ENCODE results near the gene CLECL1. TPM values are rescaled to one million over a fixed set of nuclear protein-coding genes. Genes with fewer than 3 reads are reported as not detected.

CLECL1 gene
- total and polyA plus RNA-seq, 2 of the 13 experiments (the other 11 are each of a cell fraction or from before 2014, with no cell fraction given): not detected

DNA sequence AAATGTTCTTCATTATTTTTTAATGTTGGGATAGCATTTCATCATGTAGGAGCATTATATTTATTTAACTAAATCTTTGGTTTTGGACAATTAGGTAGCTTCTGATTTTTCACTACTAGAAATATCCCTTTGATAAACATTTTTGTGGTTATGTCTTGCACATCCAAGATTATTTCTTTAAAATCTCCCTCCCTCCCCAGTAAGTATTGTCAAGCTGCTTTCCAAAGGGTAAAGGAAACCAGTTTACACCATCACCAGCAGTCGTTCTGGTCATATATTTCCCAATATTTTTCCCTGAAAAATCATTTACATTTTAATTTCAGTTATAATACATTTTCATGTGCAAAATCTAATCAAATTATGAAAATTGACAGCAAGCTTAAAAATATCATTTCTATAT is 16.7 kb upstream of the CLECL1 start (continued):
- no peak for TF ChIP-seq PRPF4 (IDR thresholded peaks at IDR 0.05; ENCODE audit: low read depth, low read length, poor library complexity, severe bottlenecking)
- TF ChIP-seq ISX (CRISPR knock-in tag; conservative IDR thresholded peaks at IDR 0.05): no peak
- TF ChIP-seq CBX2 (IDR thresholded peaks at IDR 0.05; ENCODE audit: low read depth, low read length): no peak
- TF ChIP-seq CBX2 (CRISPR knock-in tag; IDR thresholded peaks at IDR 0.05; ENCODE audit: low read depth): no peak
- no peak for TF ChIP-seq GPN1 (CRISPR knock-in tag; IDR thresholded peaks at IDR 0.05; ENCODE audit: borderline replicate concordance)
- TF ChIP-seq, protein P1, sequence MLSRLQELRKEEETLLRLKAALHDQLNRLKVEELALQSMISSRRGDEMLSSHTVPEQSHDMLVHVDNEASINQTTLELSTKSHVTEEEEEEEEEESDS (CRISPR knock-in tag; IDR thresholded peaks at IDR 0.05; ENCODE audit: borderline replicate concordance): no peak
- TF ChIP-seq ZC3H4 (CRISPR knock-in tag; IDR thresholded peaks at IDR 0.05; ENCODE audit: borderline replicate concordance): no peak
- TF ChIP-seq AKAP8 (CRISPR knock-in tag; IDR thresholded peaks at IDR 0.05): no peak
- TF ChIP-seq MED8 (CRISPR knock-in tag; IDR thresholded peaks at IDR 0.05; ENCODE audit: insufficient replicate concordance): no peak

GRCh38 chr12:9745199-9745598 is 12.3 kb upstream of the CLECL1 start:
- H3K27ac ChIP-seq (ENCODE audit: extremely low read length, insufficient read depth, low read length): no peak overlapping the region
- FAIRE-seq: no peak
- no peaks in the 10 kb centered on the region for H4K20me1 ChIP-seq (ENCODE audit: insufficient read depth, low read length)
- TF ChIP-seq U2AF1 (optimal IDR thresholded peaks at IDR 0.05; ENCODE audit: low read depth, low read length) (no peak), ATF7 (IDR thresholded peaks at IDR 0.05) (0 out of 2 replicates have a peak, but pooled peaks have one; percentile 4), ATF7 (CRISPR knock-in tag; IDR thresholded peaks at IDR 0.05) (no peak)
- H3K36me3 ChIP-seq (replicated peaks in 1 of 2; ENCODE audit: control insufficient read depth in 1 of 2, insufficient read depth in 2 of 2, low read length in 2 of 2): no peaks in the 10 kb centered on the region
- intact Hi-C loops (cut with micrococcal nuclease; ENCODE audit: unreplicated experiment): no loop called here
- ChIA-PET POLR2A (no interaction called here), CTCF (ENCODE audit: low intra/inter-chr PET ratio, low total read pairs) (interaction anchor here (1.1 kb wide), 1 partner anchor 180 kb away, joined by 4 read pairs; no protein-coding TSS in a partner anchor)
- H3K79me2 ChIP-seq (ENCODE audit: insufficient read depth, low read length): no peaks in the 10 kb centered on the region
- no peak overlapping the region for H3K4me2 ChIP-seq (ENCODE audit: low read depth, low read length)
- DNase-seq (ENCODE audit: low spot score): no peak
- ATAC-seq: no peak
- H3K4me3 ChIP-seq (replicated peaks in 1 of 3; ENCODE audit: insufficient read depth in 1 of 3, low read depth in 2 of 3, low read length in 3 of 3): no peak overlapping the region
- H3K27me3 ChIP-seq (ENCODE audit: control insufficient read depth in 1 of 2, insufficient read depth in 2 of 2, low read length in 2 of 2): peaks cover 0 to 10% of the 10 kb centered on the region in 2 experiments; a peak in 1 of 5 replicates
- no TSS peak for BruUV-seq (replicated peaks)
- H3K4me1 ChIP-seq (ENCODE audit: insufficient read depth, low read length): no peaks in the 10 kb centered on the region
- no peak overlapping the region for H2AFZ ChIP-seq (ENCODE audit: low read length)
- WGBS (ENCODE audit: low lambda C conversion rate): 17% methylated on average over 3 of the region's 3 CpGs
- H3K9me3 ChIP-seq (ENCODE audit: low read length): no peaks in the 10 kb centered on the region
- no peak overlapping the region for H3K9ac ChIP-seq (ENCODE audit: insufficient read depth, low read depth, low read length)
- in situ Hi-C loops (cut with HindIII; ENCODE audit: extremely low pct_ligation_motif_present, low pct_unique_long_range_greater_than_20kb): no loop called here

Measured in HepG2 (cell line).